Measurements from ENCODE around the gene YARS2. TPM values are rescaled to one million over a fixed set of nuclear protein-coding genes. Genes with fewer than 3 reads are reported as not detected.

YARS2 gene
- total RNA-seq, 6 experiments from 2014 or later = 6.9 to 19.4 (median 9.0) TPM

- H3K9me3 ChIP-seq = no peaks in the 10 kb centered on the region
- WGBS (ENCODE audit: insufficient coverage, low coverage, low lambda C conversion rate, missing lambda C conversion rate) = 97% methylated on average over 10 of the region's 10 CpGs
- intact Hi-C loops (cut with DNase I) = no loop called here
- H3K27ac ChIP-seq = no peak overlapping the region
- no peaks in the 10 kb centered on the region for H3K27me3 ChIP-seq
- no peak for TF ChIP-seq POLR2A (IDR thresholded peaks at IDR 0.05)
- TF ChIP-seq CTCF (IDR thresholded peaks at IDR 0.05) = no peak
- peaks cover 3 to 54% (median 16%) of the 10 kb centered on the region in 4 donors for H3K36me3 ChIP-seq
- no peaks in the 10 kb centered on the region for H3K4me1 ChIP-seq
- no peak overlapping the region for H3K4me3 ChIP-seq
- no peak for ATAC-seq
- DNase-seq = no peak
Observed at GRCh38 chr12:32742133-32742532, 13.6 kb downstream of the YARS2 start.

GRCh38 chr12:32739279-32739678 lies 16.4 kb downstream of the YARS2 start:
- DNase-seq (no peak), ATAC-seq (no peak)
- Histone ChIP-seq H3K36me3 (peaks cover 0 to 25% (median 7%) of the 10 kb centered on the region in 4 donors), H3K9me3 (no peaks in the 10 kb centered on the region), H3K27me3 (no peaks in the 10 kb centered on the region), H3K4me1 (no peaks in the 10 kb centered on the region), H3K27ac (no peak overlapping the region), H3K4me3 (no peak overlapping the region)
- 85% methylated on average over 2 of the region's 2 CpGs for WGBS (ENCODE audit: insufficient coverage, low coverage, low lambda C conversion rate, missing lambda C conversion rate)
- intact Hi-C loops (cut with DNase I) = no loop called here
- TF ChIP-seq CTCF (IDR thresholded peaks at IDR 0.05) (no peak), POLR2A (IDR thresholded peaks at IDR 0.05) (no peak)

DNA sequence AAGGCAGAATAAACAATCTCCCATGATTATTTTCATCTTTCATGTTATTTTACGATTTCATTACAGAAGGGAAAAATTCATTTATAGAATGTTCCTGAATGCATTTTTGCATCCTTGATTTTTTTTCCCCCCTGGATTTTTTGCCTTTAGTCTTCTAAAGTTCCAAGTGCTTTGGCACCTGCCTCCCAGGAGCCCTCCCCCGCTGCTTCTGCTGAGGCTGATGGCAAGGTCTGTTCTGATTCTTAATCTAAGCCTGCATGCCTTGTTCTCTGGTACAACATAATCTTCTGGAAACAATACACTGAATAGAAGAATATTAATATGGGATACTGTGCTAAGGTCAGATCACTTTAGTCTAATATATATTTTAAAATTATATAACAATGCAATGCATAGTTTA lies 18.0 kb downstream of the YARS2 start:
- DNase-seq = no peak
- no peak overlapping the region for H3K4me3 ChIP-seq
- no peak for ATAC-seq

GRCh38 chr12:32736445-32736844 lies 19.3 kb downstream of the YARS2 start:
- Histone ChIP-seq H3K27ac (no peak overlapping the region), H3K9me3 (no peaks in the 10 kb centered on the region), H3K4me1 (no peaks in the 10 kb centered on the region), H3K4me3 (no peak overlapping the region), H3K36me3 (peaks cover 0 to 11% (median 3%) of the 10 kb centered on the region in 4 donors), H3K27me3 (no peaks in the 10 kb centered on the region)
- DNase-seq = no peak
- 73% methylated on average over 3 of the region's 3 CpGs for WGBS (ENCODE audit: insufficient coverage, low coverage, low lambda C conversion rate, missing lambda C conversion rate)
- intact Hi-C loops (cut with DNase I) = no loop called here
- TF ChIP-seq POLR2A (IDR thresholded peaks at IDR 0.05) = no peak
- no peak for TF ChIP-seq CTCF (IDR thresholded peaks at IDR 0.05)
- ATAC-seq = no peak

More for the DNA sequence above, 18.0 kb downstream of the YARS2 start:
- H3K9me3 ChIP-seq = no peaks in the 10 kb centered on the region
- 93% methylated on average over 2 of the region's 2 CpGs for WGBS (ENCODE audit: insufficient coverage, low coverage, low lambda C conversion rate, missing lambda C conversion rate)
- H3K4me1 ChIP-seq = no peaks in the 10 kb centered on the region
- intact Hi-C loops (cut with DNase I) = no loop called here
- no peak overlapping the region for H3K27ac ChIP-seq
- TF ChIP-seq CTCF (IDR thresholded peaks at IDR 0.05) (no peak), POLR2A (IDR thresholded peaks at IDR 0.05) (no peak)
- H3K36me3 ChIP-seq = peaks cover 0 to 16% (median 3%) of the 10 kb centered on the region in 4 donors
- H3K27me3 ChIP-seq = no peaks in the 10 kb centered on the region

DNA sequence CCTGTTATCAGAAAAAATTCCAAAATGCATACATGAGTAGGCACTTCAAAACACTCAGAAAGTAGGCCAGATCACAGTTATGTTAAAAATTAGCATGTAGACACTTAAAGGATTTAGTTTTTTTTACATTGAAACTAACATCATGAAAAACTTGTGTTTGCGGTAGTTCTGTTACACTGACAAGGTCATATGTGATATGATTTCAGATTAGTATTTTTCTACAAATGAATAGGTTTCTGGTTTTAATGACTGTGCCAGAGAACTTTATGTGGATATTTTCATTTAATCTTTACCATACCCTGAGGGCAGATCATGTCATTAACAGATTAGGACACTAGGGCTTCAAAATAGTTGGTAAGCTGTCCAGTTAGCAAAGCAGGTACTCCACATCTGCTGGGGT lies 20.7 kb downstream of the YARS2 start:
- H3K4me3 ChIP-seq = no peak overlapping the region
- ATAC-seq = no peak
- WGBS (ENCODE audit: insufficient coverage, low coverage, low lambda C conversion rate, missing lambda C conversion rate) = 92% methylated on average over 1 of the region's 1 CpG
- no peaks in the 10 kb centered on the region for H3K4me1 ChIP-seq
- TF ChIP-seq POLR2A (IDR thresholded peaks at IDR 0.05) (no peak), CTCF (IDR thresholded peaks at IDR 0.05) (no peak)
- DNase-seq = no peak
- H3K27ac ChIP-seq = no peak overlapping the region
- H3K9me3 ChIP-seq = no peaks in the 10 kb centered on the region
- H3K27me3 ChIP-seq = no peaks in the 10 kb centered on the region
- intact Hi-C loops (cut with DNase I) = no loop called here
- H3K36me3 ChIP-seq = peaks cover 0 to 8% (median 2%) of the 10 kb centered on the region in 4 donors
